SK-N-SH (cell line): ENCODE results near the gene GOLGA6C. TPM values are rescaled to one million over a fixed set of nuclear protein-coding genes. Genes with fewer than 3 reads are reported as not detected.

Source experiments
- CTCF ChIA-PET: fragments of 300-600, 350-600 bp; formaldehyde crosslinking; extraction: SDS; loops from one replicate; lab custom pipeline; 2021; lab: Yijun Ruan, JAX
- POLR2A ChIA-PET: fragments of 350-600 bp; sonication (Branson Sonifier 250); formaldehyde crosslinking; extraction: SDS; loops from one replicate; lab custom pipeline; 2020; ENCODE audit warnings: antibody characterized with exemption, inconsistent platforms; lab: Yijun Ruan, JAX
- DNase-seq: peaks from one replicate; pipeline ENCODE4 v3.0.0; 2012
- H2AFZ ChIP-seq: fragments of 200-600 bp; sonication (generic); 2 replicates; pipeline ENCODE4 v1.8.1; 2016; ENCODE audit warnings: antibody characterized with exemption, mild to moderate bottlenecking, low read depth
- H3F3A ChIP-seq: fragments of 200-600 bp; sonication (generic); replicated peaks from 2 replicates; pipeline ENCODE3; 2016; ENCODE audit warnings: antibody characterized with exemption, mild to moderate bottlenecking; ENCODE audit not compliant: insufficient read depth
- H3K27ac ChIP-seq, 2 experiments: fragments of 200-500 bp in 1 of 2; fragments of 200-600 bp in 1 of 2; sonication (Bioruptor generic) in 1 of 2; sonication (generic), shearing (Covaris generic) in 1 of 2; 2 replicates each; pipeline versions ENCODE4 v1.5.1 to v1.6.1; 2014 to 2016; ENCODE audit warnings: low read depth in 2 of 2, inconsistent platforms in 1 of 2, low read length in 1 of 2, mild to moderate bottlenecking in 1 of 2, mixed read lengths in 1 of 2
- H3K27me3 ChIP-seq: fragments of 200-600 bp; sonication (generic), shearing (Covaris generic); 2 replicates; pipeline ENCODE4 v1.6.1; 2016; ENCODE audit warnings: mixed run types; ENCODE audit not compliant: insufficient read depth
- H3K36me3 ChIP-seq, 2 experiments: fragments of 200-500 bp in 1 of 2; fragments of 200-600 bp in 1 of 2; sonication (Bioruptor generic) in 1 of 2; sonication (generic) in 1 of 2; replicated peaks in 1 of 2; 2 replicates each; pipeline versions ENCODE3 to v1.5.1; 2014 to 2016; ENCODE audit warnings: low read length in 1 of 2, mild to moderate bottlenecking in 1 of 2; ENCODE audit not compliant: insufficient read depth in 2 of 2, control insufficient read depth in 1 of 2
- H3K4me1 ChIP-seq, 2 experiments: fragments of 200-500 bp in 1 of 2; fragments of 200-600 bp in 1 of 2; sonication (Bioruptor generic) in 1 of 2; sonication (generic), shearing (Covaris generic) in 1 of 2; 2 replicates each; pipeline versions ENCODE4 v1.5.1 to v1.6.1; 2014 to 2016; ENCODE audit warnings: low read depth in 1 of 2, low read length in 1 of 2, mixed run types in 1 of 2; ENCODE audit not compliant: insufficient read depth in 2 of 2, control insufficient read depth in 1 of 2
- H3K4me2 ChIP-seq: fragments of 200-600 bp; sonication (generic), shearing (Covaris generic); 2 replicates; pipeline ENCODE4 v1.6.1; 2017; ENCODE audit warnings: mixed run types
- H3K4me3 ChIP-seq, 2 experiments: fragments of 200-500 bp in 1 of 2; fragments of 200-600 bp in 1 of 2; sonication (Bioruptor generic) in 1 of 2; sonication (generic), shearing (Covaris generic) in 1 of 2; 2 replicates each; pipeline versions ENCODE4 v1.5.1 to v1.8.1; 2014 to 2016; ENCODE audit warnings: low read depth in 2 of 2, inconsistent platforms in 1 of 2, low read length in 1 of 2, mild to moderate bottlenecking in 1 of 2, mixed read lengths in 1 of 2, moderate library complexity in 1 of 2
- H3K79me2 ChIP-seq: fragments of 200-600 bp; sonication (generic); 2 replicates; pipeline ENCODE4 v1.8.1; 2017; ENCODE audit warnings: mild to moderate bottlenecking; ENCODE audit not compliant: insufficient read depth
- H3K9ac ChIP-seq: fragments of 200-600 bp; sonication (generic); 2 replicates; pipeline ENCODE4 v1.6.1; 2017; ENCODE audit warnings: mixed run types
- H3K9me2 ChIP-seq: fragments of 200-600 bp; sonication (generic); 2 replicates; pipeline ENCODE4 v1.6.1; 2017; ENCODE audit warnings: mixed run types
- H3K9me3 ChIP-seq: fragments of 200-600 bp; sonication (generic); 2 replicates; pipeline ENCODE4 v1.6.1; 2017; ENCODE audit warnings: mixed run types, mild to moderate bottlenecking, moderate library complexity
- H4K20me1 ChIP-seq: fragments of 200-600 bp; sonication (generic); 2 replicates; pipeline ENCODE4 v1.6.1; 2017; ENCODE audit warnings: mild to moderate bottlenecking, mixed run types; ENCODE audit not compliant: insufficient read depth
- ELF1 ChIP-seq: IDR thresholded peaks from 2 replicates; pipeline ENCODE4 v1.4.0; 2012
- EP300 ChIP-seq, 2 experiments: IDR thresholded peaks; 2 replicates each; pipeline versions ENCODE4 v1.4.0 to v1.6.1; 2012; ENCODE audit warnings: borderline replicate concordance in 1 of 2, low read depth in 1 of 2, low read length in 1 of 2
- EZH2phosphoT487 ChIP-seq: fragments of 200-600 bp; sonication (generic); IDR thresholded peaks from 2 replicates; pipeline ENCODE4 v1.6.1; 2017; ENCODE audit warnings: low read depth, mixed run types, mild to moderate bottlenecking, antibody characterized with exemption, moderate library complexity, borderline replicate concordance
- FOSL2 ChIP-seq: IDR thresholded peaks from 2 replicates; pipeline ENCODE4 v1.4.0; 2012; ENCODE audit warnings: low read depth, mild to moderate bottlenecking, moderate library complexity, borderline replicate concordance
- FOXM1 ChIP-seq: IDR thresholded peaks from 2 replicates; pipeline ENCODE4 v1.4.0; 2012; ENCODE audit warnings: low read depth, mild to moderate bottlenecking
- GABPA ChIP-seq: IDR thresholded peaks from 2 replicates; pipeline ENCODE4 v1.4.0; 2012; ENCODE audit warnings: low read depth, mild to moderate bottlenecking
- GATA2 ChIP-seq: sonication (generic); formaldehyde crosslinking; IDR thresholded peaks from 2 replicates; pipeline ENCODE4 v1.5.0; 2020; ENCODE audit warnings: mild to moderate bottlenecking, missing genetic modification reagents
- JUND ChIP-seq: IDR thresholded peaks from 2 replicates; pipeline ENCODE4 v1.4.0; 2012
- MEF2A ChIP-seq: IDR thresholded peaks from 2 replicates; pipeline ENCODE4 v1.4.0; 2012; ENCODE audit warnings: low read depth, borderline replicate concordance
- POLR2AphosphoS5 ChIP-seq: IDR thresholded peaks from 2 replicates; pipeline ENCODE4 v1.6.1; 2012; ENCODE audit warnings: low read depth, low read length
- RAD21 ChIP-seq: IDR thresholded peaks from 2 replicates; pipeline ENCODE4 v1.6.1; 2012; ENCODE audit warnings: mild to moderate bottlenecking, low read length
- RCOR1 ChIP-seq: fragments of 150-350 bp; IDR thresholded peaks from 2 replicates; pipeline ENCODE4 v1.6.1; 2017; ENCODE audit warnings: antibody characterized with exemption, low read length
- RFX5 ChIP-seq: IDR thresholded peaks from 2 replicates; pipeline ENCODE4 v1.6.1; 2012; ENCODE audit warnings: mild to moderate bottlenecking, improper control_type of control experiment, low read length
- SIN3A ChIP-seq: IDR thresholded peaks from 2 replicates; pipeline ENCODE4 v1.6.1; 2012; ENCODE audit warnings: low read depth, mild to moderate bottlenecking, low read length, moderate library complexity, borderline replicate concordance
- TAF1 ChIP-seq: IDR thresholded peaks from 2 replicates; pipeline ENCODE4 v1.6.1; 2012; ENCODE audit warnings: low read depth, mild to moderate bottlenecking, low read length, moderate library complexity, borderline replicate concordance
- TEAD4 ChIP-seq: IDR thresholded peaks from 2 replicates; pipeline ENCODE4 v1.4.0; 2012; ENCODE audit warnings: mild to moderate bottlenecking, borderline replicate concordance; ENCODE audit not compliant: insufficient read depth
- YY1 ChIP-seq: IDR thresholded peaks from 2 replicates; pipeline ENCODE4 v1.4.0; 2012; ENCODE audit warnings: low read depth, mild to moderate bottlenecking
- WGBS: methylation state at CpG from one replicate; pipeline ENCODE4 v1.1.6; 2017; ENCODE audit warnings: low lambda C conversion rate; 5-methylcytosine and 5-hydroxymethylcytosine counted together
- polyA plus RNA-seq, 3 experiments: library from polyadenylated mRNA; depleted of rRNA; stranded (reverse); fragments of >200 nt; gene quantifications; 2 replicates each; pipeline ENCODE4 v1.2.3, GENCODE V29; 2012
- TF ChIP-seq, protein P1 (sequence below): IDR thresholded peaks from 2 replicates; pipeline ENCODE4 v1.4.0; 2012; ENCODE audit warnings: low read depth
- TF ChIP-seq, protein P2 (sequence below): IDR thresholded peaks from 2 replicates; pipeline ENCODE4 v1.6.1; 2012; ENCODE audit warnings: mild to moderate bottlenecking, low read depth, low read length, moderate library complexity
- TF ChIP-seq, protein P3 (sequence below): IDR thresholded peaks from 2 replicates; pipeline ENCODE4 v1.4.0; 2012; ENCODE audit warnings: low read depth, borderline replicate concordance
- TF ChIP-seq, protein P4 (sequence below): IDR thresholded peaks from 2 replicates; pipeline ENCODE4; 2012
- TF ChIP-seq, protein P5 (sequence below): IDR thresholded peaks from 2 replicates; pipeline ENCODE4 v1.4.0; 2012; ENCODE audit warnings: low read depth, borderline replicate concordance

Gene GOLGA6C
- polyA plus RNA-seq, 1 of the 3 experiments (the other 2 are of a cell fraction), result not detected

DNA sequence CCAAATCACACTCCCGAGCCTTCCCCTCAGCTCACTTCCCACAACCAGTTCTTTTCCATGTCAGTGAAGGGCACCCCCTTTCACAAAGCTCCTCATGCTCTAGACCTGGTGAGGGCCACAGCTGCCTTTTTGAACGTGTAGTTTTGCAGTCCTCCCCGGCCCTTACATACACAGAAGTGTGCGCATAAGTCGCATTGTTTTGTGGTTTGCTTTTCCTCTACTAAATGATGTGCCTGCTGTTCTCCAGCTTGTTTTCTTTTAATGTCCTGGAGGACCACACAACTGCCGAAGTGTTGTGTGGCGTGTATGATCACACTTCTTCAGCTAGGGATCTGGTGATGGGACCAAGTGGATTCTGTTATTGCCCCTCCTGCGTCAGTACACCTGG, 48.9 kb upstream of the GOLGA6C start:
- Histone ChIP-seq H2AFZ (no peak overlapping the region), H4K20me1 (peaks cover 87% of the 10 kb centered on the region), H3K9me2 (no peaks in the 10 kb centered on the region), H3K36me3 (peaks cover 7 to 34% of the 10 kb centered on the region in 2 experiments), H3K79me2 (peaks cover 55% of the 10 kb centered on the region), H3K4me2 (no peak overlapping the region), H3K27me3 (no peaks in the 10 kb centered on the region), H3K4me3 (no peak overlapping the region), H3K4me1 (peaks cover 3 to 4% of the 10 kb centered on the region in 2 experiments; a peak in 1 of 4 replicates), H3F3A (no peaks in the 10 kb centered on the region), H3K9ac (no peak overlapping the region), H3K27ac (no peak overlapping the region), H3K9me3 (no peaks in the 10 kb centered on the region)
- DNase-seq, result no peak
- TF ChIP-seq TEAD4 (no peak), FOSL2 (no peak), JUND (no peak), GATA2 (CRISPR knock-in tag) (no peak), RFX5 (no peak), POLR2AphosphoS5 (no peak), TAF1 (no peak), RAD21 (no peak)
- TF ChIP-seq, protein P1, sequence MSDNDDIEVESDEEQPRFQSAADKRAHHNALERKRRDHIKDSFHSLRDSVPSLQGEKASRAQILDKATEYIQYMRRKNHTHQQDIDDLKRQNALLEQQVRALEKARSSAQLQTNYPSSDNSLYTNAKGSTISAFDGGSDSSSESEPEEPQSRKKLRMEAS, result no peak
- TF ChIP-seq, protein P2, sequence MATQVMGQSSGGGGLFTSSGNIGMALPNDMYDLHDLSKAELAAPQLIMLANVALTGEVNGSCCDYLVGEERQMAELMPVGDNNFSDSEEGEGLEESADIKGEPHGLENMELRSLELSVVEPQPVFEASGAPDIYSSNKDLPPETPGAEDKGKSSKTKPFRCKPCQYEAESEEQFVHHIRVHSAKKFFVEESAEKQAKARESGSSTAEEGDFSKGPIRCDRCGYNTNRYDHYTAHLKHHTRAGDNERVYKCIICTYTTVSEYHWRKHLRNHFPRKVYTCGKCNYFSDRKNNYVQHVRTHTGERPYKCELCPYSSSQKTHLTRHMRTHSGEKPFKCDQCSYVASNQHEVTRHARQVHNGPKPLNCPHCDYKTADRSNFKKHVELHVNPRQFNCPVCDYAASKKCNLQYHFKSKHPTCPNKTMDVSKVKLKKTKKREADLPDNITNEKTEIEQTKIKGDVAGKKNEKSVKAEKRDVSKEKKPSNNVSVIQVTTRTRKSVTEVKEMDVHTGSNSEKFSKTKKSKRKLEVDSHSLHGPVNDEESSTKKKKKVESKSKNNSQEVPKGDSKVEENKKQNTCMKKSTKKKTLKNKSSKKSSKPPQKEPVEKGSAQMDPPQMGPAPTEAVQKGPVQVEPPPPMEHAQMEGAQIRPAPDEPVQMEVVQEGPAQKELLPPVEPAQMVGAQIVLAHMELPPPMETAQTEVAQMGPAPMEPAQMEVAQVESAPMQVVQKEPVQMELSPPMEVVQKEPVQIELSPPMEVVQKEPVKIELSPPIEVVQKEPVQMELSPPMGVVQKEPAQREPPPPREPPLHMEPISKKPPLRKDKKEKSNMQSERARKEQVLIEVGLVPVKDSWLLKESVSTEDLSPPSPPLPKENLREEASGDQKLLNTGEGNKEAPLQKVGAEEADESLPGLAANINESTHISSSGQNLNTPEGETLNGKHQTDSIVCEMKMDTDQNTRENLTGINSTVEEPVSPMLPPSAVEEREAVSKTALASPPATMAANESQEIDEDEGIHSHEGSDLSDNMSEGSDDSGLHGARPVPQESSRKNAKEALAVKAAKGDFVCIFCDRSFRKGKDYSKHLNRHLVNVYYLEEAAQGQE, result no peak
- POLR2A ChIA-PET, result interaction anchor here (1.1 kb wide), 1 partner anchor 186 kb away, joined by 6 read pairs; the partner anchor contains the start of gene PPCDC
- 93% methylated on average over 8 of the region's 8 CpGs for WGBS
- CTCF ChIA-PET, result interaction anchor here (1.1 to 8.1 kb wide), 3 partner anchors 52 to 181 kb away, joined by 3 to 238 read pairs (median 4); partner anchors contain the start of gene PPCDC

DNA sequence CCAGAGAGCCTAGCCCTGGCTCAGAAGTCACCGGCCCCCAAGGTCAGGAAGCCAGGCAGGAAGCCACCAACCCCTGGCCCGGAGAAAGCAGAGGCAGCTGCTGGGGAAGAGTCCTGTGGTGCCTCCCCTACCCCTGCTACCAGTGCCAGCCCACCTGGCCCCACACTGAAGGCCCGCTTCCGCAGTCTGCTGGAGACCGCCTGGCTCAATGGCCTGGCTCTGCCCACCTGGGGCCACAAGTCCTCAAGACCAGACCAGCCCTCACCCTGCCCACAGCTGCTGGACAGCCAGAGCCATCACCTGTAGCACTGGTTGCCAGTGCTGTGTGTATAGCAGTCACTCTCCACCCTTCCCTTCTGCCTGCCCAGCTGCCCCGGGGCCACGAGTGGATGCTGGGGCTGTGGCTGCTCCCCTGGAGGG, 47.3 kb upstream of the GOLGA6C start:
- Histone ChIP-seq H3K27ac (no peak overlapping the region), H3K4me3 (no peak overlapping the region), H3K79me2 (peaks cover 40% of the 10 kb centered on the region), H3F3A (no peaks in the 10 kb centered on the region), H3K4me1 (no peaks in the 10 kb centered on the region; a peak in 1 of 4 replicates), H4K20me1 (peaks cover 71% of the 10 kb centered on the region), H2AFZ (no peak overlapping the region), H3K9me3 (no peaks in the 10 kb centered on the region), H3K27me3 (no peaks in the 10 kb centered on the region), H3K36me3 (peaks cover 7 to 34% of the 10 kb centered on the region in 2 experiments), H3K9me2 (no peaks in the 10 kb centered on the region), H3K9ac (no peak overlapping the region), H3K4me2 (no peak overlapping the region)
- no CpG with 5 or more reads among the region's 7 CpGs for WGBS
- ChIA-PET CTCF (interaction anchor here (1.5 to 8.1 kb wide), 2 partner anchors 182 to 183 kb away, joined by 9 to 238 read pairs; partner anchors contain the start of gene PPCDC), POLR2A (no interaction called here)
- DNase-seq, result no peak
- TF ChIP-seq, protein P3, sequence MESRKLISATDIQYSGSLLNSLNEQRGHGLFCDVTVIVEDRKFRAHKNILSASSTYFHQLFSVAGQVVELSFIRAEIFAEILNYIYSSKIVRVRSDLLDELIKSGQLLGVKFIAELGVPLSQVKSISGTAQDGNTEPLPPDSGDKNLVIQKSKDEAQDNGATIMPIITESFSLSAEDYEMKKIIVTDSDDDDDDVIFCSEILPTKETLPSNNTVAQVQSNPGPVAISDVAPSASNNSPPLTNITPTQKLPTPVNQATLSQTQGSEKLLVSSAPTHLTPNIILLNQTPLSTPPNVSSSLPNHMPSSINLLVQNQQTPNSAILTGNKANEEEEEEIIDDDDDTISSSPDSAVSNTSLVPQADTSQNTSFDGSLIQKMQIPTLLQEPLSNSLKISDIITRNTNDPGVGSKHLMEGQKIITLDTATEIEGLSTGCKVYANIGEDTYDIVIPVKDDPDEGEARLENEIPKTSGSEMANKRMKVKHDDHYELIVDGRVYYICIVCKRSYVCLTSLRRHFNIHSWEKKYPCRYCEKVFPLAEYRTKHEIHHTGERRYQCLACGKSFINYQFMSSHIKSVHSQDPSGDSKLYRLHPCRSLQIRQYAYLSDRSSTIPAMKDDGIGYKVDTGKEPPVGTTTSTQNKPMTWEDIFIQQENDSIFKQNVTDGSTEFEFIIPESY, result no peak
- TF ChIP-seq MEF2A, result no peak
- TF ChIP-seq, protein P4, sequence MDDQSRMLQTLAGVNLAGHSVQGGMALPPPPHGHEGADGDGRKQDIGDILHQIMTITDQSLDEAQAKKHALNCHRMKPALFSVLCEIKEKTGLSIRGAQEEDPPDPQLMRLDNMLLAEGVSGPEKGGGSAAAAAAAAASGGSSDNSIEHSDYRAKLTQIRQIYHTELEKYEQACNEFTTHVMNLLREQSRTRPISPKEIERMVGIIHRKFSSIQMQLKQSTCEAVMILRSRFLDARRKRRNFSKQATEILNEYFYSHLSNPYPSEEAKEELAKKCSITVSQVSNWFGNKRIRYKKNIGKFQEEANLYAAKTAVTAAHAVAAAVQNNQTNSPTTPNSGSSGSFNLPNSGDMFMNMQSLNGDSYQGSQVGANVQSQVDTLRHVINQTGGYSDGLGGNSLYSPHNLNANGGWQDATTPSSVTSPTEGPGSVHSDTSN, result no peak
- TF ChIP-seq SIN3A, result no peak
- no peak for TF ChIP-seq RAD21
- no peak for TF ChIP-seq EP300 (IDR thresholded peaks at IDR 0.05; ENCODE audit: borderline replicate concordance in 1 of 2, low read depth in 1 of 2, low read length in 1 of 2)
- TF ChIP-seq FOXM1, result no peak
- TF ChIP-seq POLR2AphosphoS5, result no peak
- TF ChIP-seq ELF1, result no peak
- TF ChIP-seq RCOR1, result no peak
- TF ChIP-seq, protein P5, sequence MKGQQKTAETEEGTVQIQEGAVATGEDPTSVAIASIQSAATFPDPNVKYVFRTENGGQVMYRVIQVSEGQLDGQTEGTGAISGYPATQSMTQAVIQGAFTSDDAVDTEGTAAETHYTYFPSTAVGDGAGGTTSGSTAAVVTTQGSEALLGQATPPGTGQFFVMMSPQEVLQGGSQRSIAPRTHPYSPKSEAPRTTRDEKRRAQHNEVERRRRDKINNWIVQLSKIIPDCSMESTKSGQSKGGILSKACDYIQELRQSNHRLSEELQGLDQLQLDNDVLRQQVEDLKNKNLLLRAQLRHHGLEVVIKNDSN, result no peak
- TF ChIP-seq YY1, result no peak
- TF ChIP-seq GABPA, result no peak
- no peak for TF ChIP-seq EZH2phosphoT487
